Stimulated activated CD4-positive, alpha-beta T cell treated with anti-CD3 and anti-CD28 coated beads, Interleukin-1b, Interleukin-23, amount 100 ng/mL, for 48 hours (primary cell): ENCODE results near the gene SLC45A2.
"Not testable (repeated sequence)": the region's sequence is repeated elsewhere in the genome, so short reads cannot be mapped to it uniquely, and the experiment has no call there.

ENCODE experiments used
- DNase-seq: peaks from one replicate; pipeline ENCODE4 v3.0.0-alpha.2; 2020

The SLC45A2 gene

GRCh38 chr5:33984671-33985124 is at the start of gene SLC45A2:
Gene SLC45A2 (minus strand): TSS chr5:33984693. CDS start chr5:33984583, 110 bp downstream.
- DNase-seq, result no peak

- DNase-seq, result no peak
These were observed 47.5 kb upstream of the SLC45A2 start for GRCh38 chr5:34031966-34032365.

GRCh38 chr5:34031117-34031516 is 46.6 kb upstream of the SLC45A2 start:
- DNase-seq, result no peak

GRCh38 chr5:34030585-34030984 is 46.1 kb upstream of the SLC45A2 start:
- not testable (repeated sequence) for DNase-seq

- no peak for DNase-seq
These were observed 45.6 kb upstream of the SLC45A2 start for GRCh38 chr5:34030048-34030447.

- no peak for DNase-seq
These were observed 43.9 kb upstream of the SLC45A2 start for GRCh38 chr5:34028349-34028748.

GRCh38 chr5:34026089-34026761 is 41.7 kb upstream of the SLC45A2 start:
- DNase-seq, result no peak

GRCh38 chr5:34022121-34022705 is 37.7 kb upstream of the SLC45A2 start:
- DNase-seq, result peak; percentile 65

- no peak for DNase-seq
These were observed 36.8 kb upstream of the SLC45A2 start for GRCh38 chr5:34021334-34021733.

- no peak for DNase-seq
These were observed 36.2 kb upstream of the SLC45A2 start for GRCh38 chr5:34020726-34021125.

GRCh38 chr5:34017254-34017653 is 32.8 kb upstream of the SLC45A2 start:
- DNase-seq, result no peak

- no peak for DNase-seq
These were observed 32.3 kb upstream of the SLC45A2 start for GRCh38 chr5:34016750-34017149.

- no peak for DNase-seq
These were observed 31.7 kb upstream of the SLC45A2 start for GRCh38 chr5:34016222-34016621.

GRCh38 chr5:34015120-34015822 is 30.8 kb upstream of the SLC45A2 start:
- DNase-seq, result peak; percentile 54

GRCh38 chr5:34014626-34015025 is 30.1 kb upstream of the SLC45A2 start:
- DNase-seq, result no peak

GRCh38 chr5:34013547-34013946 is 29.1 kb upstream of the SLC45A2 start:
- no peak for DNase-seq

- no peak for DNase-seq
These were observed 28.3 kb upstream of the SLC45A2 start for GRCh38 chr5:34012791-34013190.

- DNase-seq, result no peak
These were observed 27.0 kb upstream of the SLC45A2 start for GRCh38 chr5:34011536-34011935.

- DNase-seq, result not testable (repeated sequence)
These were observed 25.7 kb upstream of the SLC45A2 start for GRCh38 chr5:34010146-34010545.

- no peak for DNase-seq
These were observed 25.1 kb upstream of the SLC45A2 start for GRCh38 chr5:34009610-34010009.

GRCh38 chr5:34008802-34009201 is 24.3 kb upstream of the SLC45A2 start:
- no peak for DNase-seq

- DNase-seq, result peak; percentile 86
These were observed 23.4 kb upstream of the SLC45A2 start, which contains the start of gene AMACR for GRCh38 chr5:34007621-34008600. Gene AMACR (minus strand): TSS chr5:34008050. CDS start chr5:34008019, 31 bp downstream.

GRCh38 chr5:34007201-34007620 is 22.7 kb upstream of the SLC45A2 start:
- DNase-seq, result no peak
